Memory B cell (primary cell): ENCODE data around the gene ROBO2.

ENCODE experiments used
- ATAC-seq: fragments of 150-1000 bp; cut with Tn5 transposase; 2 replicates; pipeline ENCODE4 v1.10.0; 2021; ENCODE audit warnings: low read depth, mild to moderate bottlenecking, moderate library complexity
- DNase-seq, 2 donors: peaks; one replicate each; pipeline ENCODE4 v3.0.0; 2022; ENCODE audit warnings: low spot score in 2 of 2
- H3K27ac Mint-ChIP-seq: one replicate; pipeline ENCODE4 v1.8.0; 2022; ENCODE audit warnings: mild to moderate bottlenecking, moderate library complexity, mixed read lengths
- H3K27me3 Mint-ChIP-seq: one replicate; pipeline ENCODE4 v1.8.0; 2022; ENCODE audit warnings: mixed read lengths
- H3K36me3 Mint-ChIP-seq: one replicate; pipeline ENCODE4 v1.8.0; 2022; ENCODE audit warnings: mild to moderate bottlenecking, mixed read lengths
- H3K4me1 Mint-ChIP-seq: one replicate; pipeline ENCODE4 v1.8.0; 2022; ENCODE audit warnings: mixed read lengths
- H3K4me3 Mint-ChIP-seq: one replicate; pipeline ENCODE4 v1.8.0; 2022; ENCODE audit warnings: mild to moderate bottlenecking, moderate library complexity, mixed read lengths
- H3K9me3 Mint-ChIP-seq: one replicate; pipeline ENCODE4 v1.8.0; 2022; ENCODE audit warnings: mixed read lengths

ROBO2 gene

GRCh38 chr3:77605865-77606264 lies 566.0 kb downstream of the ROBO2 start:
- ATAC-seq (no peak), DNase-seq (no peak)
- H3K27me3 Mint-ChIP-seq = no peaks in the 10 kb centered on the region
- no peak overlapping the region for H3K27ac Mint-ChIP-seq
- no peaks in the 10 kb centered on the region for H3K36me3 Mint-ChIP-seq
- peaks cover 3% of the 10 kb centered on the region for H3K9me3 Mint-ChIP-seq
- H3K4me1 Mint-ChIP-seq = no peaks in the 10 kb centered on the region
- no peak overlapping the region for H3K4me3 Mint-ChIP-seq

- Mint-ChIP-seq H3K4me3 (no peak overlapping the region), H3K9me3 (peaks cover 3% of the 10 kb centered on the region), H3K27ac (no peak overlapping the region), H3K36me3 (no peaks in the 10 kb centered on the region), H3K4me1 (no peaks in the 10 kb centered on the region), H3K27me3 (no peaks in the 10 kb centered on the region)
- ATAC-seq = no peak
- no peak for DNase-seq
These were observed 566.5 kb downstream of the ROBO2 start for GRCh38 chr3:77606372-77606771.

DNA sequence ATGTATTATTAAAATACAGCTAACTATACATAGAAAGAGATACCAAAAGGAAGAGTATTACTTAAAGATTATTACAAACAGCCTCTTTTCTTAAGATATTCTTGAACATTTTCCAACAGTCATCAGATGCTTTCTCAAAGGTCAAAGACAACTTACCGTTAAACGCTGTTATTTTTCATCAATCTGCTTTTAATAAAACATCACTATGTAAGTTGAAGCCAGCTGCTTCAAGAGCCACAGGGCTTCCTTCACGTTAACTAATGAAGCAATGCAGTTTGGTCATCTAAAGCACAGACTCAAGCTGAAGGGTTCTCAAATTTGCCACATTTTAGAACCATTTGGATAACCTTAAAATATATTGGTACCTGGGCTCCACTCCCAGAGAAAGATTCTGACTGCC lies 578.8 kb downstream of the ROBO2 start:
- H3K36me3 Mint-ChIP-seq = no peaks in the 10 kb centered on the region
- peaks cover 6% of the 10 kb centered on the region for H3K9me3 Mint-ChIP-seq
- H3K27me3 Mint-ChIP-seq = no peaks in the 10 kb centered on the region
- DNase-seq (no peak), ATAC-seq (no peak)
- no peak overlapping the region for H3K4me3 Mint-ChIP-seq
- no peak overlapping the region for H3K27ac Mint-ChIP-seq
- no peaks in the 10 kb centered on the region for H3K4me1 Mint-ChIP-seq

DNA sequence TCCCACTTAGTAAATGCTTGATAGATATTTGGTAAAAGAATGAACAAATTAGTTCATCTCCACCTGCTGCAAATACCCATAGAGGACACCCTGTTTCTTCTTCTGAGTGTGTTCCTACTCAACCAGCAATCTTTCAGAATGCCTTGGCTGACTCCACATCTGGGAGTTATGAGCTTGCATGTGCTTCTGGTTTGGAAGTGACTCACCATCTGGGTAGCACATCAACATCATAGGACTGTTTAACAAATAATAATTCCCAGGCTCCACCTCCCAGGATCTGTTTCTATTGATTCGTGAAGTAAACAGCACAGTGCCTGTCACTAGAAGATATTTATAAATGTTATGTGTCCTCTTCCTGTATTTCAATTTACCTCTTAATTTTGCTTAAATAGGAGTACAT lies 580.1 kb downstream of the ROBO2 start:
- no peaks in the 10 kb centered on the region for H3K4me1 Mint-ChIP-seq
- no peaks in the 10 kb centered on the region for H3K27me3 Mint-ChIP-seq
- H3K9me3 Mint-ChIP-seq = peaks cover 5% of the 10 kb centered on the region
- no peak overlapping the region for H3K27ac Mint-ChIP-seq
- H3K36me3 Mint-ChIP-seq = no peaks in the 10 kb centered on the region
- DNase-seq (no peak), ATAC-seq (no peak)
- no peak overlapping the region for H3K4me3 Mint-ChIP-seq

DNA sequence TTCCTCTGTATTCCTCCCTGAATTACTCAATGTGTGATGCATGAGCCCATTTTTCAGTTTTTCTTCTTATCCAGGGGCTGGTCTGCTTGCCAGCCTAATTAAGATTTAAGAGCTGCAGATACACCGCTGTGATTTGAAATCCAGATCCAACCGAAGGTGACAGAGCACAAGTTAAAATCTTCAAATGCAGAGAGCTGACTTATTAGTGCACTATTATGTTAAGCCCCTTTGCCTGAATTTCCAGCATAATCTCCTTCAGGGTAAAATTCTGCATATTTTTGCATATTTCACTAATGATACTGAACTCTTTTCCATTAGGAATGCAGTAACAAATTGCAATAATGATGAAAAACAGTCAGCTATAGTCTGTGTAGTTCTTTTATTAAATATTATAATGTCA lies 583.6 kb downstream of the ROBO2 start:
- ATAC-seq (no peak), DNase-seq (no peak)
- Mint-ChIP-seq H3K27me3 (no peaks in the 10 kb centered on the region), H3K27ac (no peak overlapping the region), H3K4me3 (no peak overlapping the region), H3K36me3 (no peaks in the 10 kb centered on the region), H3K4me1 (no peaks in the 10 kb centered on the region), H3K9me3 (peaks cover 3% of the 10 kb centered on the region)

DNA sequence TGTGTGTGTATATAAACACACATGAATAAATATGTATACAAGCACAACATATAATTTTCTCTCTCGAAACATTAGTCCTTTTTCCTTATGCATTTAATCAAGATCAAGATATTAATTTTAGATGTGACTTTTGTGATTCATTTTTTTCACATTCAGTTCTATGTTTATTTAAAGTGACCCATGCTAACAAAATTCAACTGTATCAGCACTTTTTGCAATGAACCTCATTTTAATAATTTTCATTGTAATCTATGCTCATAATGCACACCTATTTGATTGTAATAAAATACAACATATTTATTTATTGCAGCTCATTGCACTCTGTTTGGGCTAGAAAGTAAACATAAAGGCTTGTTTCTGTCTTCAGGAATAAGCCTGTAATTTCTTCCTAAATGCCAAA lies 586.3 kb downstream of the ROBO2 start:
- H3K4me1 Mint-ChIP-seq = no peaks in the 10 kb centered on the region
- H3K9me3 Mint-ChIP-seq = peaks cover 5% of the 10 kb centered on the region
- no peak for ATAC-seq
- no peak overlapping the region for H3K4me3 Mint-ChIP-seq
- H3K27ac Mint-ChIP-seq = no peak overlapping the region
- no peaks in the 10 kb centered on the region for H3K36me3 Mint-ChIP-seq
- DNase-seq = no peak
- H3K27me3 Mint-ChIP-seq = no peaks in the 10 kb centered on the region

- no peaks in the 10 kb centered on the region for H3K36me3 Mint-ChIP-seq
- DNase-seq = no peak
- H3K27me3 Mint-ChIP-seq = no peaks in the 10 kb centered on the region
- H3K4me1 Mint-ChIP-seq = no peaks in the 10 kb centered on the region
- no peak overlapping the region for H3K27ac Mint-ChIP-seq
- no peaks in the 10 kb centered on the region for H3K9me3 Mint-ChIP-seq
- ATAC-seq = no peak
- H3K4me3 Mint-ChIP-seq = no peak overlapping the region
These were observed 608.3 kb downstream of the ROBO2 start for GRCh38 chr3:77648214-77648613.

GRCh38 chr3:77648664-77649063 lies 608.8 kb downstream of the ROBO2 start:
- Mint-ChIP-seq H3K27me3 (no peaks in the 10 kb centered on the region), H3K36me3 (no peaks in the 10 kb centered on the region), H3K27ac (no peak overlapping the region), H3K4me3 (no peak overlapping the region), H3K4me1 (no peaks in the 10 kb centered on the region), H3K9me3 (no peaks in the 10 kb centered on the region)
- no peak for ATAC-seq
- no peak for DNase-seq

- Mint-ChIP-seq H3K27ac (no peak overlapping the region), H3K27me3 (no peaks in the 10 kb centered on the region), H3K36me3 (no peaks in the 10 kb centered on the region), H3K4me3 (no peak overlapping the region), H3K4me1 (no peaks in the 10 kb centered on the region), H3K9me3 (peaks cover 6% of the 10 kb centered on the region)
- ATAC-seq (no peak), DNase-seq (no peak)
These were observed 612.7 kb downstream of the ROBO2 start for GRCh38 chr3:77652624-77653023.

DNA sequence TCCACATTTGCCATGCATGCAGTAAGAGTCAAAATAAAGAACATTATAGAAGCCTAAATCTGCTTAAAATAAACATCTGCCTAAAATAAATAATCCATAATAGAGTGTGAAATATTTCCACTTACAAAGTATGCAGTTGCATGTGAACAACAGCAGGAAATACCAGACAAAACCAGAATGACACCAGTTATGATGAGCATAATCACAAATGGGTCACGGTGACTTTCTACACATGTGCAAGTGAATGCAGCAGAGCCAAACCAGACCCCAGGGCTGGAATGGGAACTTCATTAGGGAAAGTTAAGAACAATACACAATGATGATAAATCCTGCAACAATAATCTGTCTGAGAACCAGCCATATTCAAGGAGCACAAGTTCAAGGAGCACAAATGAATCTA lies 615.5 kb downstream of the ROBO2 start:
- no peak overlapping the region for H3K4me3 Mint-ChIP-seq
- ATAC-seq (no peak), DNase-seq (no peak)
- no peaks in the 10 kb centered on the region for H3K4me1 Mint-ChIP-seq
- H3K9me3 Mint-ChIP-seq = peaks cover 13% of the 10 kb centered on the region
- peaks cover 1% of the 10 kb centered on the region for H3K36me3 Mint-ChIP-seq
- H3K27me3 Mint-ChIP-seq = no peaks in the 10 kb centered on the region
- H3K27ac Mint-ChIP-seq = no peak overlapping the region

DNA sequence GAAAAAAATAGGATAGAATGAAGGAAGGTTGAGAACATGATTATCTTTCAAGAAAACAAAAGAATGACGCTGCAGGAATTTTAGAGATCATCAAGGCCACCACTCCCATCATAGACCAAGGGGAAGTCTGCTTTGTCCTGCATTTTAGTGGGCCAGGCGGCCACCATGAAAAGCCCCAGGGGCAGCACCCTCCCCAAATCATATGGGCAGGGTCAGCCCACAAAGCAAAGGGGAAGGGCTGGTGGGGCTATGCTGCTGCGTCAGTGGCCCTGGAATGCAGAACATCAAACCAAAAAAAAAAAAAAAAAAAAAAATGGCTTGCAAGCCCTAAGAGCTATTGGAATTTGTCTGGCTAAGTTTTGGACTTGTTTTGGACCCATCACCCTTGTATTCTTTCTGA lies 620.8 kb downstream of the ROBO2 start:
- Mint-ChIP-seq H3K27me3 (no peaks in the 10 kb centered on the region), H3K4me3 (no peak overlapping the region), H3K27ac (no peak overlapping the region), H3K9me3 (peaks cover 13% of the 10 kb centered on the region), H3K4me1 (no peaks in the 10 kb centered on the region), H3K36me3 (peaks cover 1% of the 10 kb centered on the region)
- ATAC-seq (no peak), DNase-seq (no peak)

DNA sequence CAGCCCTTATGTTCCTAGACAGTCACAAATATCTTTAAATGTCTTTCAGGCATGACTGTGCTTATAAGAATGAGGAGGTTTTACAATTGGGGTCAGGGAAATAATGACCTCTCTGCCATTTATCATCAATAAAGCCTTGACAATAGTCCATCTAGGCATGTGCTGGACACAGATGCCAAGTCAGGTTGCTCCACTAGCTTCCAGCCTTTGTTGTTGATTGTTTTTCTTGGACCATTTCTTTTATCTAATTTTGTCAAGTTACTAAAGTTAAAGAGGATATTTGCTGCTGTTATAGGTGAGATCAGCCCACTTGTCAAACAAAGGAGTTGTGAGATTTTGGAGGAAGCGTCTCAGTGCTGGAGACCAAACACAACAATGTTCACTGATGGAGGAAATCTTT lies 628.0 kb downstream of the ROBO2 start:
- no peaks in the 10 kb centered on the region for H3K27me3 Mint-ChIP-seq
- H3K27ac Mint-ChIP-seq = no peak overlapping the region
- no peaks in the 10 kb centered on the region for H3K36me3 Mint-ChIP-seq
- no peak for DNase-seq
- no peaks in the 10 kb centered on the region for H3K4me1 Mint-ChIP-seq
- H3K4me3 Mint-ChIP-seq = no peak overlapping the region
- no peak for ATAC-seq
- peaks cover 5% of the 10 kb centered on the region for H3K9me3 Mint-ChIP-seq

DNA sequence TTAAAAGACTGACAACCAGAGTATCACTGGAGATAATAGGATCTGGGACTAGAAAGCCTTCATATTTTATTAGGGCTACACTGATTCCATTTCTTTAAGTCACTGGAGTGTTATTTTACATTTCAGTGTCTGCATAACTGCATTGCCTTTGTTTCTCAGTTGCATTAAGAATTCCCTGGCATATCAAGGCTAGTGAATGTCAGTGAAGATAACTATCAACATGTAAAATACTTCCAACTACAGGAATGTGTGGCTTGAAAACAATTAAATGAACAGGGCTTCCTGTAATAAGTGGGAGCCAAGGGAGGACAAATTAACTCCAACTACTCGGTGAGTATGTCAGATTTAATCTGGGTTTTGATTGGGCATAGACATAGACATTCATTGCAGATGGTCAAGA lies 628.5 kb downstream of the ROBO2 start:
- Mint-ChIP-seq H3K9me3 (peaks cover 5% of the 10 kb centered on the region), H3K27ac (no peak overlapping the region), H3K27me3 (no peaks in the 10 kb centered on the region), H3K4me1 (no peaks in the 10 kb centered on the region), H3K36me3 (no peaks in the 10 kb centered on the region), H3K4me3 (no peak overlapping the region)
- ATAC-seq = no peak
- DNase-seq = no peak

- no peak overlapping the region for H3K27ac Mint-ChIP-seq
- ATAC-seq (no peak), DNase-seq (no peak)
- no peak overlapping the region for H3K4me3 Mint-ChIP-seq
- H3K9me3 Mint-ChIP-seq = peaks cover 2% of the 10 kb centered on the region
- H3K4me1 Mint-ChIP-seq = no peaks in the 10 kb centered on the region
- no peaks in the 10 kb centered on the region for H3K27me3 Mint-ChIP-seq
- no peaks in the 10 kb centered on the region for H3K36me3 Mint-ChIP-seq
These were observed 632.1 kb downstream of the ROBO2 start for GRCh38 chr3:77672016-77672415.

DNA sequence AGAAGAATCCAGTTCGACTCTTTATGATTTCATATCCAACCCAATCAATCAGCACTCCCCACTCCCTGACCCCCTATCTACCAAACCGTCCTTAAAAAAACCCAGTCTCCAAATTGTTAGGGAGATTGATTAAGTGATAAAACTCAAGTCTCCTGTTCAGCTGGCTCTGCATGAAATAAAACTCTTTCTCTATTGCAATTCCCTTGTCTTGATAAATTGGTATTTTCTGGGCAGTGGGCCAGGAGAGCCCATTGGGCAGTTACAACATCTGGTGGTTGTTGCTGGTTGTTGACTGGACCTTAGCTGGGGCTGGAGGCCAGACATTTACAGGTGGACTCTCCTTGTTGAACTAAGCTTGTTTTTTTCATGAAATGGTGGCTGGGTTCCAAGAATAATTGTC lies 642.3 kb downstream of the ROBO2 start:
- Mint-ChIP-seq H3K4me1 (no peaks in the 10 kb centered on the region), H3K4me3 (no peak overlapping the region), H3K9me3 (peaks cover 7% of the 10 kb centered on the region), H3K36me3 (no peaks in the 10 kb centered on the region), H3K27ac (no peak overlapping the region), H3K27me3 (no peaks in the 10 kb centered on the region)
- DNase-seq (no peak), ATAC-seq (no peak)

DNA sequence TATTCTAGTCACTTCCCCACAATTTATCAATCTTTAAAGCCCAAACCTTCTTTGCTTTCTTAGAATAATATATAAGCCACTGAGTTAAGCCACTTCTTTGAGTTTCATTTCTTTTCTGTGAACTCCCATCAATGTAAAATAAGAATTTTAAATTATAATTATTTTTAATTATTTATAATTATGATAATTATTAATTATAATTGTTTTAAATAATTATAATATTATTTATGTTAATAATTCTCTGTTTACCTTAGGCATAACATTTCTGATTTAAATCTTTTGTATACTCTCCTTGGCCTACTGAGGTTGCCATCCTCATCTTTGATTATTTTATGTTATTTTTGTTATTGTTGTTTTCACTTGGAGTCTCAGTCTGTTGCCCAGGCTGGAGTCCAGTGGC lies 644.2 kb downstream of the ROBO2 start:
- Mint-ChIP-seq H3K27ac (no peak overlapping the region), H3K27me3 (no peaks in the 10 kb centered on the region), H3K4me3 (no peak overlapping the region), H3K4me1 (no peaks in the 10 kb centered on the region), H3K36me3 (no peaks in the 10 kb centered on the region), H3K9me3 (peaks cover 4% of the 10 kb centered on the region)
- ATAC-seq (no peak), DNase-seq (no peak)
